ENCODE measurements around the gene BMP5.

DNA sequence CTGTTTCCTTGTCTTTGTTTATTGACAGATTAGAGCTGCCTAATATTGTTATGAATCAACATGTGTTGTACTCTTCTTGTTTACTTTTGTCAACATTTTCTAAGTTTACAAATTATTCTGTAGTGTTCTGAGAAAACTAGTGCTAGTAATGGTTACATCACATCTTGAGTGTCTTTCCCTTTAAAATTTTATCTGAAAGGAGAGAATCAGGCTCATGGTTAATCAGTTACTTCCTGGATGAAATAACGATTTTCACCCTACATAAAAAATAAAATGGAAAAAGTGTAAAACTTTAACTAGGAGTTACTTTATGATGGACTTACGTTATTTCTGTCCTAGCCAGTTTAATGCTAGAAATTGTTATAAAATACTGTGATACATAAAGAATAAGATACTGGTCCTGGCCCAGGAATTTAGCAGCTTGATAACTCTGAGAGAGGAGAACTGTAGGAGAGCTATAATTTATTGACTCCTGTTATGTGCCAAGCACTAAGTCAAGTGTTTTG, 26.4 kb upstream of the BMP5 start:
- TF ChIP-seq YY1 (IDR thresholded peaks at IDR 0.05; ENCODE audit: insufficient read depth, insufficient read length) (no peak), ZNF274 (IDR thresholded peaks at IDR 0.05; ENCODE audit: low read depth, low read length) (no peak)

Data from NT2/D1 (cell line).